HG02610 (cell line): ENCODE measurements around the gene PAFAH1B2.

Experiments used
- ATAC-seq: cut with Tn5 transposase; IDR thresholded peaks from one replicate; pipeline ENCODE4 v1.9.1; 2021; ENCODE audit warnings: mild to moderate bottlenecking, moderate library complexity; ENCODE audit not compliant: unreplicated experiment

The PAFAH1B2 gene

GRCh38 chr11:117220568-117220967 lies 76.5 kb downstream of the PAFAH1B2 start:
- ATAC-seq = no peak

GRCh38 chr11:117220999-117221774 lies 77.1 kb downstream of the PAFAH1B2 start:
- ATAC-seq = no peak

GRCh38 chr11:117221775-117222517 lies 77.9 kb downstream of the PAFAH1B2 start:
- ATAC-seq = no peak

- ATAC-seq = no peak
These were observed 79.1 kb downstream of the PAFAH1B2 start for GRCh38 chr11:117222991-117223740.

DNA sequence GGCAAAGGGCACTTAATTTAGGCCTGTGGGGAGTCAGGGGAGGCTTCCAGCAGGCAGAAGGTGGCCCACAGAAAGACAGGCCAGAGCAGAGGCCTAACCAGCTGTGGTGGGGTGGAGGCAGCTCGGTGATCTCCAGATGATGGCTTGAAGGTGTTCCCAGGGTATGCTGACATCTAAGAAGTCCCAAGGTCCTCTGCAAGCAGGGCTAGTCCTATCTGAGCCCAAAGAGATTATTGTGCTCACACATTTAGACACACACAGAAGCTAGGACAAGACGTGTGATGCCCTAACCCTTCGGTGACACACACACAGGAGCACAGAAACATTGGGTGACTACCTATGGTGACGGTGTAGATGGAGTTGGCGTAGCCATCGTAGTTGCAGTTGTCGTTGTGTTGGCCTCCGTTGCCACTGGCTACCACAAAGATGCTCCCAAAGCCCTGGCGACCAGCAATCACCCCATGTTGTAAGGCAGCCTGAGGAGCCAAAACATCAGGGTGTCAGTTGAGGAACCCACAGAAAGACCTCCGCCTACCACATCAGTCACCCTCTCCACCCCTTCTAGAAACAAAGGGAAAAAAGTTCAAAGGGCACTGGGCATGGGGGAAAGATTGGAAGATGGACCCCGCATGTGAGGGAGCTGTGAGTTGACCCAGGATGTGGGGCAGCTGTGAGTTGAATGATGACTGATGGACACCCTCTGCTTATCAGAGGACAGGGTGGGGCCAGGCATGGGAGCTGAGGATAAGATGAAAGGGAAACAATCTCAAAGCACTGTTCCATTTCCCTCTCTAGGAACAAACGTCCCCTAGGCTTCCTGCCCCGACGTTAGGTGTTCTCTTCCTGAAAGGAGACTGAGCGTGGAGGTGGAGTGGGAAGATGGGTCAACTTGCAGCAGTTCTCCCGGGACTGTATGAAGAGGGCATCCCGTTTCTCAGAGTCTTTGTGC lies 79.9 kb downstream of the PAFAH1B2 start:
- no peak for ATAC-seq

DNA sequence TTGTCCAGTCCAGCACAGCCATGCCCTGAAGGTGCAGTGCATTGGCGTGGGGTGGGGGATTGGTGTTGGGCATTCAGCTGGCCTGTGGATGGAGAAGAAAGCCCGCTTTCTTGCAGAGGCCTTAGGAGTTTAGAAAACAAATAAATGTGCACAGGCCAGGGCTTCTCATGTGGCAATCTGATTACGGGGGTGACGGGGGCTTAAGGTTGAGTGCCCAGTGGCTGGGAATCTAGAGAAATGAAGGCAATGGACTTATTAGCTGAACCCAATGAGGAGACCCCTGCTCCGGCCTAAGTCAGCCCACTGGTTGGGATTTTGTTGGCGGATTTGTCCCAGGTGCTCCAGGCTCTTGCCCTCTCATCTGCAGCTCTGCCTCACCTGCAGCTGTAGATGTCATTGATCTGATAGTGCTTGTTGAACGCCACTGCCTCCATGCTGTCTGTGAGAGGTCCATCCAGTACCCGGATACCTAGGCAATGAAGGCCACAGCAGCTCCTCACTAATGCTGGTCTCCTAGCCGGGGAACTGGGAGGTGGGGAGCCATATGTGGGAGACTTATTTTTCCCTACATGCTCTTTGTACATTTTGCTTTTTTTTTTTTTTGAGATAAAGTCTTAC lies 81.6 kb downstream of the PAFAH1B2 start:
- no peak for ATAC-seq
